OCI-M1 (cell line): ENCODE data around the gene NEAT1.
A peak's percentile ranks its signal among the peaks of the same experiment; 100 is the strongest.
"Not testable (repeated sequence)": the region's sequence is repeated elsewhere in the genome, so short reads cannot be mapped to it uniquely, and the experiment has no call there.

Source experiments
- DNase-seq: peaks from one replicate; lab custom pipeline; 2025; lab: John Stamatoyannopoulos, UW

NEAT1 gene

DNA sequence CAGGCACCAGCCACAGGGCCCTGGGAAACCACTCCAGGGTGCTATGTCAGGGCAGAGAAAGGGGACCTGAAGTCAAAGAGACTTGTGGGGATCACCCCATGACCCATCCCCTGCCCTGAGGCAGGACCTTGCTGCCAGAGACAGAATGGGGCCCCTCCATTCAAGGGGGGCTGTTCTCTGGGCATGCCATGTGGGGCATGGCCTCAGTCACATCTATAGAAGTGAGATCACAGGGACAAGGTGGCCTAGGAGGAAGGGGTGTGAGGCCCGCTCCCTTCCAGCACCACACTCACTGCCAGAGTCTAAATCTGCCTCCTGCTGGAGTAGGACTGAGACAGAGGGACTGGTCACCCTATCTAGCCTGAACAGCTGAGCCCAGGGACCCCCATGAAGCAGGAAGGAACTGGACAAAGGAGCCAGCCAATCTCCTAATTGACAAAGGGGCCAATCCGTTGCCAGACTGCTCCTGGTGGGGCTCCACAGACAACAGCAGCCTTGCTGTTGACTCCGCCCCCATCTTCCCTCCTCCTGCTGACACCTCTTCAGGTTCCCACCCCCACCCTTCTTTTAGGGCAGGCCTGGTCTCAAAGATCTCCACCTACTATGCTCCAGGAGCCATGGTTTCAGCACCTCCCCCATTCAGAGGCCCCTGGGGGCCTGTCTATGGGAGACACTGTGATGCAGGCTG, 26.0 kb downstream of the NEAT1 start:
- DNase-seq, result no peak

GRCh38 chr11:65451301-65451700, 28.7 kb downstream of the NEAT1 start:
- not testable (repeated sequence) for DNase-seq

GRCh38 chr11:65452259-65452658, 29.7 kb downstream of the NEAT1 start:
- not testable (repeated sequence) for DNase-seq

GRCh38 chr11:65452806-65453490, 30.4 kb downstream of the NEAT1 start:
- DNase-seq, result no peak

- no peak for DNase-seq
Observed at GRCh38 chr11:65454311-65454695, 31.7 kb downstream of the NEAT1 start.

- peak; percentile 94 for DNase-seq
Observed at GRCh38 chr11:65454696-65455456, 32.3 kb downstream of the NEAT1 start.

DNA sequence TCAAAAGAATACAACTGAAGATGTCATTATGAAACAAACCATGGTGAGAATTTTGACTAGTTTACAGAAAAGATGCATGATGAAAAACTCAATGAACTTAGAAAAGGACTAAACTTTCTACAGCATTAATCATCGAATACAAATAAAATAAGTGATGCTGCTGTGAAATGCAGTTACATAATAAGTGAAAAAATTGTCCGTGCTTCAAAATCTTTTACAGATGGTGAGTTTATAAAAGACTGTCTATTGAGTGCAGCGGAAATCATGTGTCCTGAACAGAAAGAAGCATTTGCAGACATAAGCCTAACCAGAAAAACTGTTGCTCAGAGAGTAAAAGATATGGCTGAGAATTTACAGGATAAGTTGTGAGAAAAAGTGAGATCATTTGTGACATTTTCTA, 33.8 kb downstream of the NEAT1 start:
- no peak for DNase-seq

DNA sequence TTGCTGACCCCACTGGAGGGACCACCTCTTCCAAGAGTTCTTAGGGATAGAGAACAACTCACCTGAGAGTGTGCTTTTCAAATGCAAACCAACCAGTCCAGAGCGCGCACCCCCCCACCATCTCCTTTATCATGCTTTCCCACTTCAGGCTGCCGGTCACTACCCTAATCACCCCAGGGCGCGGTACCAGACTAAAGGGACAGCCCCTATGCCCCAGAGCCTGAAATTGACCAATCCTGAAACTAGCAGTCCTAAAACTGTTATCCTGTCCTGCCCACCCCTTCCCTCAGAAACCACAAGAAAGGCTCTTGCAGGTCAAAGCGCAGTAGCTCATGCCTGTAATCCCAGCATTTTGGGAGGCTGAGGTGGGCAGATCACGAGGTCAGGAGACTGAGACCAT, 37.0 kb downstream of the NEAT1 start:
- peak; percentile 82 for DNase-seq

GRCh38 chr11:65465471-65465870, 42.9 kb downstream of the NEAT1 start:
- DNase-seq, result not testable (repeated sequence)

- not testable (repeated sequence) for DNase-seq
Observed at GRCh38 chr11:65467306-65467705, 44.7 kb downstream of the NEAT1 start.

DNA sequence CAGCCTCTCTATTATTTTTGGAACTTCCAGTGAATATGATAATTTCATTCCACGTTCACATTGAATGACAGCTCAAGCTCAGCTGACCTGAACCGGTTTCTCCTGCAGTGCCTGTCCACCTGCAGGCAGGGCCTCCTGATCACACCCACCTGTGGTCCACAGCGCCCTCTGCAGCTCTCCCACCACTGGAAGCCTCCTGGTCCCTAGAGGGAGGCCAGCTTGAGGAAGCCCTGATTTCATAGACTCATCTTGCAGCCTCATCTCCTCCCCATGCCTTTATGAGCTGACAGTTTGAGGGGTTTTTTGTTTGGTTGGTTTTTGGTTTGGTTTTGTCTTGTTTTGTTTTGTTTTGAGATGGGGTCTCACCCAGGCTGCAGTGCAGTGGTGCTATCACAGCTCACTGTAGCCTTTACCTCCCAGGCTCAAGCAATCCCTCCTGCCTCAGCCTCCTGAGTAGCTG, 46.3 kb downstream of the NEAT1 start:
- peak; percentile 85 for DNase-seq

DNA sequence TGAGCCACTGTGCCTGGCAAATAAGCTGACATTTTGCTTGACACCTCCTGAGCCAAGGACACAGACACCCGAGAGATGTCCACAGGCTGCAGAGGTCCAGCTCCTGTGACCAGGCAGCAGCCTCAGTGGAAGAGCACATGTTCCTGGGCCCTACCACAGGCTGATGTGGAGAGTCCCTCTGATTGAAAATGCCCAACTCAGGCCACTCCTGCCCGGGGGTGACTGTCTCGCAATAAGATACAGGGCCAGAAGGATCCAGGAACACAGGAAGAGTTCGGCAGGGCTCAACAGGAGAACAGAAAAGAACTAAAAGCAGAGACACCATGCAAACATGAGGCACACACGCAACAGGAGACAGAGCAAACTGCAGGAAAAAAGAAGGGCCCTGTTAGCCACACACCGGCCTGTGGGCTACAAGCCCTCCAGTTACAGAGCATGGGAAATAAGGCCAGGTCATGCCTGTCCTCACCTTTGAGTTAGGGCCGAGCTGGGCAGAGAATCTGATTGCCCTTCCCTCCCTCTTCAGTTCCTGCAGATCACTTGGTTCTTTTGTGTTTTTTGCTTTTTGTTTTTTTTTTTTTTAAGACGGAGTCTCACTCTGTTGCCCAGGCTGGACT, 47.9 kb downstream of the NEAT1 start:
- DNase-seq, result no peak

GRCh38 chr11:65471447-65471891, 48.9 kb downstream of the NEAT1 start:
- DNase-seq, result peak; percentile 75

DNA sequence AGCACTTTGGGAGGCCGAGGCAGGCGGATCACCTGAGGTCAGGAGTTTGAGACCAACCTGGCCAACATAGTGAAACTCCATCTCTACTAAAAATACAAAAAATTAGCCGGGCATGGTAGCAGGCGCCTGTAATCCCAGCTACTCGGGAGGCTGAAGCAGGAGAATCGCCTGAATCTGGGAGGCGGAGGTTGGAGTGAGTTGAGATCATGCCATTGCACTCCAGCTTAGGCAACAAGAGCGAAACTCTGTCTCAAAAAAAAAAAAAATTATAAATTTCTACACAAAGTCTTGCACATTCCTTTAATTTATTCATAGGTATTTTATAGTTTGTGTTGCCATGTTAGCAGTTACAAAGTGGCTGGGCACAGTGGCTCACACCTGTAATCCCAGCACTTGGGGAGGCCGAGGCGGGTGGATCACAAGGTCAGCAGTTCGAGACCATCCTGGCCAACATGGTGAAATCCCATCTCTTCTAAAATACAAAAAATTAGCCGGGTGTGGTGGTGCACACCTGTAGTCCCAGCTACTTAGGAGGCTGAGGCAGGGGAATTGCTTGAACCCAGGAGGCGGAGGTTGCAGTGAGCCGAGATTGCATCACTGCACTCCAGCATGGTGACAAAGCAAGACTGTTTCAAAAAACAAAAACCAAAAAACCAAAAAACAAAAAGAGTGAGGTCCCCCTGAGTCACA, 50.1 kb downstream of the NEAT1 start:
- not testable (repeated sequence) for DNase-seq

GRCh38 chr11:65473278-65473860, 50.8 kb downstream of the NEAT1 start:
- no peak for DNase-seq

GRCh38 chr11:65474864-65475263, 52.3 kb downstream of the NEAT1 start:
- DNase-seq, result no peak

DNA sequence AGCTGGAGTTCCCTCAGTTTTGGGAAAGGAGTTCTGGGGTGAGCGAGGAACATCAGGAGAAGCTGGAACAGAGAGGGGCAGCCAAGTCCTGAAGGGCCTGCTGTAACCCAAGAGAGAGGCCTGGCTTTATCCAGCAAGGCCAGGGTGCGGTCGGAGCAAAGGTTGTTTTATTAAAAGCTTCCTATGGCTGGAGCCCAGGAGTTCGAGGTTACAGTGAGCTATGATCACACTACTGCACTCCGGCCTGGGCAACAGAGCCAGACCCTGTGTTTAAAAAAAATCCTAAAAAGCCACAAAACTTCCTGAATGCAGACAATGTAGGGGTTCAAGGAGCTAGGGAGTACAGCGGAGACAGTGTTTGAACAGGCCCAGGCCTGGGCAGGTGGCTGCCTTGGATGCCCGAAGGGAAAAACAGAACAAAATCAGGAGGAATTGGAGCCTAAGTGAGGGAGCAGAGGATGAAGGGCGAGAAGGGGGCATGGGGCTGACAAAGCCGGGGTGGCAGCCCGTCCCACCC, 54.1 kb downstream of the NEAT1 start:
- no peak for DNase-seq

DNA sequence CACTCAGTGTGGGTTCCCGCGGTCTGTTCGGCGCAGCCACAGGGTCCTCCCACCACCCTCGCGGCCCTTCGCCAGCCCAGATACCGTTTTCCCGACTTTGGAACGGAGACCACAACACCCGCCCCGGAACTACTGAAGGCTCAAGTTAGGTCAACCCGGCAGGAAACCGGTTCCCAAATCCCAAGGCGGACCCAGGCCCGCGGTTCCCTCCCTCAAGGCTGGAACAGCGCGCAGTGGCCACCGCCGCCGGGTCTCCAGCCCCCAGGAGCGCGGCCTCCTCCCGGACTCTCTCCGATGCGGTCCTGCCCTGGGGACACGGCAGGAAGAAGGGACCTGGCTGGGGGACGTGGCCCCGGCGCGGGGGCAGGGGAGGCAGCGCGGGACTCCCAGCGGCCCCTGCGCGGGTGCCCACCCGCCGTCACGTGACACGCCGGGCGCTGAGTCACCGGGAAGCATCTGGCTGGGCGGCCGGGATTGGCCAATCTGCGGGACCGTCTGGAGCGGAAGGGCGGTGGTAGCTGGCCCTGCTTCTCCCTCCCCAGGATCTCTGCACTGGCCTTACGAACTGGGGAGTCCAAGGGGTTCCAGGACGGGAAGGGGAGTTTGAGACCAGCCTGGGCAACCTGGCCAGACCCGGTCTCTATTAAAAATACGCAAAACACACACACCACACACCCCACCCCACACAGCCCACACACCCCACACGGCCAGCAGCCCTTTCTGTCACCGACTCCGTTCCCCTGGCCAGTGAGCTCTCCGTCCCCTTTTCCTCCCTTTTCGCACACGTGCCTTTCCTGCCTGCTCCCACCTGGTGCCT, 54.8 kb downstream of the NEAT1 start:
- peak; percentile 97 for DNase-seq

- no peak for DNase-seq
Observed at GRCh38 chr11:65478388-65479183, 56.0 kb downstream of the NEAT1 start.
